COLO829 (cell line): ENCODE results near the gene XRCC4.

Experiments used
- DNase-seq: peaks from one replicate; pipeline ENCODE4 v3.0.0; 2012; ENCODE audit warnings: low spot score

The XRCC4 gene

DNA sequence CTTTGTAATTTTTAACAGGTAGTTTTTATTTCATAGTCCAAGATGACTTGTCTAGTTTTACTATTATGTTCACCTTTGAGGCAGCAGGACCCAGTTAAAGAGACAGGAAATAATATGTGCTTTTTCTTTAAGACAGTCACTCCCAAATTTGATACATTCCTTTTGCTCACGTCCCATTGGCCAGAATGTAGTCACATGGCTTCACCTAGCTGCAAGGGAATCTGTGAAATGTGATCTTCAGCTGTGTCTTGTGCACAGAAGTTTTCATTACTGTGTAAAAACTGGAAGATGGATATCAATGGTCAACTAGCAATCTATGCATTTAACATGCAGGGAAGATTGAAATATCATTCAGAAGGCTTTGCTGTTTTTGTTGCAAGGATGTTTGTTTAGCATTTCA, 41.1 kb downstream of the XRCC4 start:
- no peak for DNase-seq

DNA sequence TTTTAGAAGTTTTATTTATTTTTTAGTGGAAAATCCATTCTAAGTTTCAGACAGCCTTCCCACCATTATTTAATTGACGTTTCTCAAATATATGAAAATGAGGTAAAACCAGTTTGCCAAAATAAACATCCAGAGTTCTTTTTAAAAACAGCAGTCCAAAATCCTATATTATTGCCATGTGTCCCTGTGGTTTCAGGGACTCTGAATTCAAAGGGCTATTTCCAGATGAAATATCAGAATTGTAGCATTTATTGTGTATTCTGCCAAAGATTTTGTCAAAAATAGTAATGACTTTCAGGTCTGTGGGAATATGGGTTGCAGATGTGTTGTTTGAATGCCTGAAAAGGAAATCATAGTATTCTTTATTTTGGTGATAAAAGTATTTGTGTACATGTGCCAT, 41.6 kb downstream of the XRCC4 start:
- no peak for DNase-seq

DNA sequence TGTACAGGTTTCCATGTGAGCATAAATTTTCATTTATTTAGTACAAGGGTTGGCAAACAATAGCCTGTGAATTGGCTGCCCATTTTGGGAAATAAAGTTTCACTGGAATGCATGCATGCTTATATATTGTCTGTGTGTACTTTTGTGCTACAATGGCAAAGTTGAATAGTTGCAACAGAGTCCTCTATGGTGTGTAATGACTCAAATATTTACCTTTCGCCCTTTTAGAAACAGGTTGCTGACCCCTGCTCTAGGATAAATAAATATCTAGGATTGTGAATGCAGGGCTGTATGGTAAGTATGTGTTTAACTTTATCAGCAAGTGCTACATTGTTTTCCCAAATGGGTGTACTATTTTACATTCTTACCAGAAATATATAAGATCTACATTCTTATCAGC, 47.2 kb downstream of the XRCC4 start:
- no peak for DNase-seq

DNA sequence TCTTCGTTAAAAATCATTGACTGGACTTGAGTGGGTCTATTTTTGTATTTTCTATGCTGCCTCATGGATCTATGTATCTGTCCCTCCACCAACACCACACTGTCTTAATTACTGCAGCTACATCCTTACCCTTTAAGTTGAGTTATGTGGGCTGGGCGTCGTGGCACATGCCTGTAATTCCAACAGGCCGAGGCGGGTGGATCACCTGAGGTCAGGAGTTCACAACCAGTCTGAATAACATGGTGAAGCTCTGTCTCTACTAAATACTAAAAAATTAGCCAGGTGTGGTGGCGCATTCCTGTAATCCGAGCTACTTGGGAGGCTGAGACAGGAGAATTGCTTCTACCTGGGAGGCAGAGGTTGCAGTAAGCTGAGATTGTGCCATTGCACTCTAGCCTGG, 48.2 kb downstream of the XRCC4 start:
- no peak for DNase-seq

DNA sequence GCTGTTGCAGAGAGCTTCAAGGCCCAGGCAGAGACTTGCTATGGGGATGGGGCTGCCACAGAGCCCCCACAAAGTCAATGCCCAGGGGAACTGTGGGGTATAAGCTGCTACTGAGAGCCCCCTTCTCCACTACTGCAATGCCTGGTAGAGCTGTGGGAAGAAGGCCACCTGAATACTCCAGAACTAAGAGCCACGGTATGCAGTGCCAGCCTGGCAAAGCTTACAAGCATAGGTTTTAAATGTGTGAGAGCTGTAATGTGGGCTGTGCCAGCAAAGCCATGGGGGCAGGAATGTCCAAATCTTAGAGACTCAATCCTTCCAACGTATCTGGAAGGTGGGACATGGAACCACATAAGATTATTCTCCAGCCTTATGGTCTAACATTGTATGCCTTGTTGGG, 49.2 kb downstream of the XRCC4 start:
- DNase-seq = no peak

DNA sequence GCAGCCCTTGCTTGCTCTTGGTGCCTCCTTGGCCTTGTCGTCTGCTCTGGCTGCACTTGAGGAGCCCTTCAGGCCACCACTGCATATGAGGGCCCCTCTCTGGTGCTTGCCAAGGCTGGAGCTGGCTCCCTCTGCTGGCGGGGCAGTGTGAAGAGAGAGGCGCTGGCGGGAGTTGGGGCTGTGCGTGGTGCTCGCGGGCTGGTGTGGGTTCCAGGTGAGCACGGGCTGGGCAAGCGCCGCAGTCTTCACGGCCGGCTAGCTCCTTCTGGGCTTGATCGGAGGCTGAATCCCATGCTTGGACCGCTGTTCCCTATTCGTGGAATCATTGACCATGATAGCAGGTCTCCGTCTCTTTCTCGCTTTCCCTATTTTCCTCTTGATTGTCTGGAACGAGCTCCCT, 56.5 kb downstream of the XRCC4 start:
- no peak for DNase-seq

DNA sequence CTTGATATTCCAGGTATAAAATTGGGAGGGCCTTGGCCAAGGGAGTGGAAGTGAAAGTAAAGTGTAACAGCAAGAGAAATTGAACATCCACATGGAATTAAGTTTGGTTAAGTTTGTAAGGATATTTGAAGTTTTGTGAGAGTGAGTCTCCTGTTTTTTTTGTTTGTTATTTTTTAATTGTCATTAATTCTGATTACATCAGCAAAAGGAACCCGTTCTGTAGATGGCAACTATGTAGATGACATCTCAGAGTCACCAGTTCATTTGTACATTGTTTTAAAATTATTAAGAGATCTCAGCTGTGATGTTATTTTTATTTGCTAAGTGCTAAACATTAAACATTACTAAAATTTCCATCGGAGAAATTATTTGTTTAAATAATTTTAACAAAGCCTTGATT, 65.2 kb downstream of the XRCC4 start:
- no peak for DNase-seq

DNA sequence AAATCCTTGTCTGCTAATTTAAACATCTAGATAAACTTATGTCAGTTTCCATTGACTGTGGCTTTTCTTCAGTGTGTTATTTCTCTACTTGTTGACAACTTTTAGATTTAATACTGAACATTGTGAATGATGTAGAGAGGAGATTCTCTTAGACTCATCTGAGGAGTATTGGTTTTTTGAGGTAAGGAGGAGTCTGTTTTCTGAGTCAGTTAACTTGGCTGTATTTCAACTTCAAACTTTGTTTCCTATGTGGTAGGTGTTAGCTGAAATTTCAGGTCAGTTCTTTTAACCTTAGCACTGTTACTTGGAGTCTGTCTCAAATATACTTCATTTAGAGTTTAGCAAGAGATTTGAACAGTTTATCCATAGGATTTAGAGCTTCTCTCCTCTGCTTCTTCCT, 67.9 kb downstream of the XRCC4 start:
- no peak for DNase-seq

DNA sequence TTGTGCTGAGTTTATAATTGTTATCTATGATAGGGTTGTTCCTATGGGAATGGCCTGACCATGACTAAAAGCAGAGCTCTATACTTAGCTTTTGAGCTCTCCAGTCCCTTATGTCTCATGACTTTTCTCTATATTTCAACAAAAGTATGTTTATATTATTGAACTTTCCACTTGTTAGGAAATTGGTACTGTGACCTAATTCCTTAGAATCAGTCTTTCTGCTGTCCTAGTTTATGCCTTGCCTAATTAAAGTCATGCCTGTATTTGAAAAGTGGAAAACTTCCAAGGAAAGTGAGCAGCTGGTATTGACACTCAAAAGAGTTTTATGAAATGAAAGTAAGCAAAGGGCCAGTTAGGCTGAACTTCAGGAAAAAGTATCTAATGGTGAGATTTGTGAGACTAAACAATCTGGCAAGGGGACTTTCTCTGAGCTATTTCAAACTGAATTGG, 68.6 kb downstream of the XRCC4 start:
- DNase-seq = peak; percentile 29

DNA sequence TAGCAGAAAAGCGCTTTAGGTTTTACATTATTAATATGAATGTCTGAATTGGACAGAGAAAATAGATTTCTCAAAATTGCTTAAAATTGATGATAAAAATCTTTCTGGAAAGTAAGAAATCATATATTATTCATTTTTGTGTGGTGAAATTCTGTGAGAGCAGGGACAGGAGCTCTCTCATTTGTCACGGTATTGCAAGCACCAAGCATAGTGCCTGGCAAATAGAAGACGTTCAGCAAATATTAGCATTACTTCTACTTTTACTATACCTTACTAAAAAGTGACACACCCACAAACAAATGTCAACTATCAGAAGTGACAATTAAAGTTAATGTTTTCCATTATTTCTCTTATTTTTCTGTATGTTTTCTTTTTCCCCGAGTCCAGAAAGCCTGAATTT, 69.1 kb downstream of the XRCC4 start:
- DNase-seq = no peak

DNA sequence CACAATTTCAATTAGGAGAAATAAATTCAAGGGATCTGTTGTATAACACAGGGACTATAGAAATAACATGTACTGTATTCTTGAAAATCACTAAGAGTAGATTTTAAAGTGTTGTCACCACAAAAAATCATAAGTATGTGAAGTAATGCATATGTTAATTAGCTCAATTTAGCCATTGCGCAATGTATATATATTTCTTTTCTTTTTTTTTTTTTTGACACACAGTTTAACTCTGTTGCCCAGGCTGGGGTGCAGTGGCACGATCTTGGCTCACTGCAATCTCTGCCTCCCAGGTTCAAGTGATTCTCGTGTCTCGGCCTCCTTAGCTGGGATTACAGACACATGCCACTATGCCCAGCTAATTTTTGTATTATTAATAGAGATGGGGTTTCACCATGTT, 70.2 kb downstream of the XRCC4 start:
- no peak for DNase-seq

DNA sequence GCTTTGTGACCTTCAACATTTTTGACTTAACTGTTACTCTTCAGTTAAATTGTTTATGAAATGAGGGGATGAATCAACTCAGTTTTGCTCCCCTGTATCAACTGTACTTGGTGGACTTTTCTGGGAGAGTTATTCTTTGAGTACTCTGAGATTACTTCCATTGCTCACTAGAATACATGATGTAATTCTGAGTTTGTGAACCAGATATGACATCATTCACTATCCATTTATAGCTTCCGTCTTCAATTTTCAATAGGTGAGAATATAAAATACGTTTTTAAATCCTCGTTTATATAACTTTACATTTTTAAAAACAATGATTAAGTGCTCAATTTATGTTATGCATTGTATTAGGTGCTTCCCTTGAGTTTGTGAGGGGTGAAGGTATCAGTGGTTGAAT, 71.0 kb downstream of the XRCC4 start:
- DNase-seq = no peak

DNA sequence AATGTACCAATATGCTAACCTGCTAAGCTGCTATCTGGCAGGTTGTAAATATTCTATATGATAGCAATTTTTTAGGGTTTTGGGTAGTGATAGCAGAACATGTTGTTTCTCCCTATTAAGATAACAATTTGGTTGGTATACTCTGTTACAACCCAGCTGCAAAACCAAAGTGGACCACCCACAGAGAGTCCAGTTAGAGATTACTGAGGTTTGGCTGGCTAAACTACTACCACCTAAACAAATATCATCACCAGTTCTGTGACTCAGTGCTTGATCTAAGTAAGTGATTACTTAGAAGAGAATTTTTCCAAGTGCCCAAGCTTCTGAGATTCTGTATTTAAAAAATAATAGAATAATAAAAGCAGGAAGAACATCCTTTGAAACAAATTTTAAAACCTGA, 72.3 kb downstream of the XRCC4 start:
- no peak for DNase-seq

DNA sequence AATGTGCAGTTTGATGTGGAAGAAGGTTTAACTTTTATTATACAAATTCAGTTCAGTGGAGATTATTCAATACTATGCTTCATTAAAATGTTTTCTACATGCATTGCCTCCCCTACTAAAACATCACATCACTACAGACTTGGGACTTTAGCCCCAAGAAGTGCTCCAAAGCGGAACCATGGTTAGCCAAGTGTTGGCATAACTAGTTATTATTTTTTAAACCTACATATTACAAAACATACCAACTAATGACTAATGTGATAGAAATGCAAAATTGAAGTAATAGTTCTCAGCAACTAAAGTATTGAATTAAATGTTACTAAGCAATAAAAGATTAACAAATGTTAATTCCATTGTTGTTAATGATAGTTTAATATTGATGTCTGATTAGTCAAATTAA, 74.5 kb downstream of the XRCC4 start:
- no peak for DNase-seq

DNA sequence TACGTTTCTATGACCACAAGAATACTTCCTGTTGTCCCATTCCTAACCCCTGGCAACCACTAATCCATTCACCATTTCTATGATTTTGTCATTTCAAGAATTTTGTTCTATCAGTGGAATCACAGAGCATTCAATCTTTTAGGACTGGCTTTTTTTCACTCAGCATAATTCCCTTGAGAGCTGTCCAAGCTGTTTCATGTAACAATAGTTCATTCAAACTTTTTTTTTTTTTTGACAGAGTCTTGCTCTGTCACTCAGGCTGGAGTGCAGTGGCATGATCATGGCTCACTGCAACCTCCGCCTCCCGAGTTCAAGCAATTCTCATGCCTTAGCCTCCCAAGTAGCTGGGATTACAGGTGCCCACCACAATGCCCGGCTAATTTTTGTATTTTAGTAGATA, 75.6 kb downstream of the XRCC4 start:
- peak; percentile 68 for DNase-seq

DNA sequence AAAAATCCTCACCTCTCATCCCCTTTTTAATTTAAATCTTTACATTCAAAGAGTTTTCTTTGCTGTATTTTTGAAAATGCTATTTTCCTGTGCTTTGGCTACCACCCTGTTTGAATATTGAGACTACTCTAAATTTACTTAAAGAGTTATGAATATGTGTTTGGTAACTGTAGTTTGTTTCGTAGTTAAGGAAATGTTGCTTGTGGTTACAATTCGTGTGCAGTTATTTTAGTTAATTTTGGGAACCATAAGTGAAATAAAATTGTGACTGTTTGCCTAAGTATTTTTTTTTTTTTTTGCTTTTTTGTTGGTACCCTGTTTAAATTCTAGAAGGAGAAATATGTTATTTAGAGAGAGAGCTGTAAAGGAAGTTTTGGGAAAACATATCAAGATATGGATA, 78.7 kb downstream of the XRCC4 start:
- no peak for DNase-seq

DNA sequence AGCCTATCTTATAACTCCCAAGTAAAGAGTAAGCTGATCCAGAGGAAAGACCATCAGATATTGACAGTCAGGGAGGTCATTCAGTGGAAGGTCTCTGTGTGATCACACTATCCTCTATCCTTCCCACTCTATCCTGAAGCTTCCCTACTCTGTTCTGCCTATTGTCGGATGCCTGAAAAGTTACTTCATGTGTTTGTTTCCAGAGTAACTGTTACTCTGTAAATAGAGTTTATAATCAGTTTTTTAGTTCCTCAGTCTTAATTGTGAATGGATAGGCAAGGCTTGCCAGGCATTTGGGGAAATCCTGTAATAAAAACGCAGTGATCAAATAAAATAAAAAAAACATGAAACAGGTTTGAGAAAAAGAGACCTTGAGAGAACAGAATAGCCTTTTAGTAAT, 79.8 kb downstream of the XRCC4 start:
- no peak for DNase-seq

DNA sequence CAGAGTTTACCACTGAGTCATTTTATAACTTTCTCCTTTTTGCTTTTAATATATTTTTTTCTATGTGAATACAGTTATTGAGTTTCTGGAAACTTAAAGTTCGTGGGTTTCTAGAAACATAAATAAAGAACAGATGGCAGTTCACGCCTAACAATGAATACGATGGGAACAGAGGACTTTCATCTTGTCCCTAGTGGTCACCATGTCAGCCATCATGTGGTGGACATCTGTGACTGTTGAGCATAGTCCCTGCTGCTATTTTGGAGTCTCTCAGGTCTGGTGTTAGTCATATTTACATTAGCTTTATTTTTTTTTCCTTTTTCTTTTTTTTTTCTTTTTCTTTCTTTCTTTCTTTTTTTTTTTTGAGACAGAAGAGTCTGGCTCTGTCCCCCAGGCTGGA, 85.3 kb downstream of the XRCC4 start:
- no peak for DNase-seq

DNA sequence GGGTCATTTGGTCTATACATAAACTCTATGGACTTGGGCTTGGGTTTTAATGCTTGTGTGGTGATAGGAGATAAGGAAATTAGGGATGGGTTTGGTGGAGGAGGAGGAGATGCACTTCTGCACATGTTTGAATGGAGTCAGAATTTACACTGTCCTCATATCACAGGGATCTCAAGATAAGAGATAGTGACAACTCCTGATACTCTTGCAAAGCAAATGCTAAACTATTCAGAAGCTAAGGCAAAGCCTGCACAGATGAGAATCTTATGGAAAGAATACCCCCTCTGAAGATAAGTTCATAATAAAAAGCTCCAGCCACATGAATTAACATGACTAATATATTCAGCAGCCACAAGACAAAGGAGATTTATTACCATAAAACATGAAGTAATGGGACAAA, 90.2 kb downstream of the XRCC4 start:
- DNase-seq = no peak

DNA sequence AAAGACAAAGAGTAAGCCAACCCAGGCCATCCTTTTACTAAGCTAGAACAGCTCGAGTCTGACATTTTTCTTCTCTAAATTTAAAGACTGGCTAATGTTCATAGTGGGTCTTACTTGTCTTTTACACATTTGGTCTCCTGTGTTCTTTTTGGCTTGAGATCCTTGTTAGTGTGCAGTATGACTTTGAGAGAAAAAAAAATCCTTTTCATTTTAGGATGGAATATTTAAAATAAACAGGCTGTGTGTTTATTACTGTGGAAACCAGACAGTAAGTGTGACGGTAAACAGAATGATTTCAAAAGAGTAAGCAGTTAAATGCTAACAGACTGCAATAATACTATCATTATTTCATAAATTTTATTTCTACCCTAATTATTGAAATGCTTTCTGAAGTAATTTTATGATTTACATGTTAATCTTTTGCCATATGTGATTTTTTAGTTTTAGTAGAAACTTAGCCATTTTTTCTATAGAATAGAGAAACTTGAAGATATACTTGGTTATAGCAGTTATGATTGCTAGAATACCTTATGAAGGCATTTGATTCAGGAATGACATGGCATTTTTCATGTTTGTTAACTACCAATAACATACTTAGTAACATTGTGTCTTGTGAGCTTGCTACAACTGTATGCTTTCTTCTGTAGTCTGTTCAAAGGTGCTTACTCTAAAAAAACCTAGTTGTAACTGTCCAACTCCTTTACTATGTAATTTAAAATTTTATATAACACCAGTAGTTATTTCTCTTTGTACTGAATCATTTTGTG, 92.4 kb downstream of the XRCC4 start:
- DNase-seq = no peak

DNA sequence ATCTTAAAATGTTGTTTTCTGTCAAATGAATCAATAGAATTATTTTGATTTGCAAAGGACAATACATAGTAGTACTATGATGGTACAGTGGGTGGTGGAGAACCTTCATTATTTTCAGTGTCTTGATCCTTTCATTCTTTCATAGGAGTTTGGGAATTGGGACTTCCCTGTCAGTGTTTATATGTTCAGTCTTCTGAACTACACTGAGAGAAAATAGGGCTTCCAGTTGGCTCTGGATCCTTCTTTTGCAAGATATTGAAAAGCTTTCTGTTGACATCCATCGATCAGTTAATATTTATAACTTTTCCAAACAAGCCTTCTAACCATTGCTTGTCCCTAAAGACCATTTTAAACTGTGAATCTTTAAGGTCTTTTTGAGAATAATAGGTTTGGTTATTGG, 94.7 kb downstream of the XRCC4 start:
- no peak for DNase-seq

DNA sequence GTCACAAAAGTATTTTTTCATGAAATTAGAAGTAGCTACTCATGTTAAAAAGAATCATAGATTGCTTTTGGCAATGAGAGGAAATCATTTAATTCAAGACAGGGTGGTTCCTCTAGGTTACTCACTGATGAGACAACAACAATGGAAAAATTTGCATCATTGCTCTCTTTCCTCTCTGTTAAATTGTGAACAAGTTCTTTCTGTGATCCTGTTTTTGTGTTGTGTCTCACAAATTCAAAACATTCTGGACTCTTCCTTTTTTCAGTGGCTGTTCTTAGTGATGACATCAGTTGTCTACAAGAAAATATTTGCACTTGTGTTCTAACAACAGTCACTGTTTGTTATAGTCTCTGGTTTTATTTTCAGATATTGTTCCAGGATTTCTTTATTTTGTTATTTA, 95.3 kb downstream of the XRCC4 start:
- no peak for DNase-seq

DNA sequence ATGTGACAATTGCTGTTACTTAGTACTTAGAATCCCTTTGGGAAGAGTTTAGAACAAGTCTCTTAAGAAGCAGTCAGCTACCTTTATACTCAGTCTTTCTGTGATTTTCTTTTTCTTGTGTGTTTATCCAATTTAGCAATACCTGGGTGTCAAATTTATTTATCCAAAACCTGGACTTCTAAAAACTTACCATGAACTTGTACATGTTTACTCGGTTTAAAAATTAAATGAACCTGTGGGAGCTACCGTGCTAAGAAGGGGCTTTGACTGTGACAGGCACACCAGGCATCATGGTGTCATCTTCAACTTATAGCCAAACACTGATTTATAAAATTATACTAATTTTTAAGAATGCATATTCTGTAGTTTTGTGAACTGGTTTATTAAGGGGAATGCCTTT, 96.5 kb downstream of the XRCC4 start:
- no peak for DNase-seq

DNA sequence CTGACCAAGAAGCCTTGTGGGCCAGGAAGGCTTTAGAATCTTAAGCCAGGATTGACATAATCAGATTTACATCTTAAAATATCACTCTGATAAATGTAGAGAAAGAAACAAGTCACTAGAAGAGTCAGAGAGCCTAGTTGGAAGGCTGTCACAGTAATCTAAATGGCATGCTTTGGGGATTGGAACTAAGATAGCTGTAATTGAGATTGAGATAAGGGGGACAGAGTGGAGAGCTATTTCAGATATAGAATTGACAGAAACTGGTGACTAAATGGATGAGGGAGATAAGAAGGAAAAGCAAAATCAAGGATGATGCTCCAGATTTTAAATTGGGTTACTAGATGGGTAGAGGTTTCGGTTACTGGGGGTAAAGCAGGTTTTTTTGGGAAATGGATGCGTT, 100.5 kb downstream of the XRCC4 start:
- no peak for DNase-seq

DNA sequence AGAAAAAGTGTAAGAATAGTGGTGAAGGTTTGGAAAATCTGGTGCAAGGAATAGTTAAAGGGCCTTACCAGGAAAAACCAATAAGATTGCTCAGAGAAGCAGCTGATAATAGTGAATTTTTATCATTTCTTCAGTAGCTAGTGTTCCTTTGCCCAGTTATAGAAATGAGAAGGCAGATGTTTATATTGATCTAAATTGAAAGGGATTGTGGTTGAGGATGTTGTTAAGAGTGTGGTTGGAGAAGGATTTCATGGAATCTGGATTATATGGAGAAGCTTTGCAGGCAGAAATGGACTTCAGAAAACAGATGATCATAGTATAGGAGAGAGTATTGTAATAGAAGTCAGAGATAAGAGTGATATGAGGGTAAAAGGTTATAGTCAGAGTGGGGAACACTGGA, 102.6 kb downstream of the XRCC4 start:
- DNase-seq = no peak
